ENCODE measurements around the gene UBE3C.

UBE3C gene

GRCh38 chr7:157149317-157149716 lies 10.6 kb downstream of the UBE3C start:
- TF ChIP-seq, protein P1, sequence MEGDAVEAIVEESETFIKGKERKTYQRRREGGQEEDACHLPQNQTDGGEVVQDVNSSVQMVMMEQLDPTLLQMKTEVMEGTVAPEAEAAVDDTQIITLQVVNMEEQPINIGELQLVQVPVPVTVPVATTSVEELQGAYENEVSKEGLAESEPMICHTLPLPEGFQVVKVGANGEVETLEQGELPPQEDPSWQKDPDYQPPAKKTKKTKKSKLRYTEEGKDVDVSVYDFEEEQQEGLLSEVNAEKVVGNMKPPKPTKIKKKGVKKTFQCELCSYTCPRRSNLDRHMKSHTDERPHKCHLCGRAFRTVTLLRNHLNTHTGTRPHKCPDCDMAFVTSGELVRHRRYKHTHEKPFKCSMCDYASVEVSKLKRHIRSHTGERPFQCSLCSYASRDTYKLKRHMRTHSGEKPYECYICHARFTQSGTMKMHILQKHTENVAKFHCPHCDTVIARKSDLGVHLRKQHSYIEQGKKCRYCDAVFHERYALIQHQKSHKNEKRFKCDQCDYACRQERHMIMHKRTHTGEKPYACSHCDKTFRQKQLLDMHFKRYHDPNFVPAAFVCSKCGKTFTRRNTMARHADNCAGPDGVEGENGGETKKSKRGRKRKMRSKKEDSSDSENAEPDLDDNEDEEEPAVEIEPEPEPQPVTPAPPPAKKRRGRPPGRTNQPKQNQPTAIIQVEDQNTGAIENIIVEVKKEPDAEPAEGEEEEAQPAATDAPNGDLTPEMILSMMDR (IDR thresholded peaks at IDR 0.05), result no peak

- TF ChIP-seq, protein P1 (IDR thresholded peaks at IDR 0.05), result no peak
Measured at GRCh38 chr7:157150882-157151281, 12.2 kb downstream of the UBE3C start.

DNA sequence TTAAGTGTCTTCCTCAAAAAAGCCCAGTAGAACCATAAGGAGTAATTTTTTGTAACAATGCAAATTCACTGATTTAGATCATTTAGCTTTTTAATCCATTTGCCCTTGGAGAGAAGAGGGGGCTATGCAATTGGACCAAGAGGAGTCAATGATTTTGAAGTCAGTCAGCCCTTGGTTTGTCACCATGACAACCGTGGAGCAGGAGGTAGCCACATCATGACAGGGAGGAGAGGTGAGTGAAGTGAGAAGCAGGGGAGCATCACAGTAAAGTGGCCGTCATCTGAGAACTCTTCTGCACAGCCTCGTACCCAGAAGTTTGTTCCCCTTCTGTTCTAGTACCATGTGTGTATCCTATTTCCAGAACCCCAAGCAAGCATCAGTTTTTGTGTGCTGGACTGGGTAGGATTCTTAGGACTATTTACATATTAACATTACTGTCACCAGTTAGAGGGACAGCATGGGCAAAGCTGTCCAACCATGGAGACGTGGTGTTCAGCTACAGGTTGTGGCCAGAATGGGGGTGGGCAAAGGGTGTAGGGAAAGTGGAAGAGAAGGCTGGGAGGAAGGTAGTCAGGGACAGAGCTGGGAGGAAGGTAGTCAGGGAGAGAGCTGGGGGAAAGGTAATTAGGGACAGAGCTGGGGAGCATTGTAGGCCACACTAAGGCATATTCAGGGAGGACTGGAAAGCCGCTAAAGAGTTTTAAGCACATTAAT lies 13.1 kb downstream of the UBE3C start:
- TF ChIP-seq, protein P1 (IDR thresholded peaks at IDR 0.05), result no peak

GRCh38 chr7:157152391-157152937 lies 13.7 kb downstream of the UBE3C start:
- TF ChIP-seq, protein P1 (IDR thresholded peaks at IDR 0.05), result no peak

DNA sequence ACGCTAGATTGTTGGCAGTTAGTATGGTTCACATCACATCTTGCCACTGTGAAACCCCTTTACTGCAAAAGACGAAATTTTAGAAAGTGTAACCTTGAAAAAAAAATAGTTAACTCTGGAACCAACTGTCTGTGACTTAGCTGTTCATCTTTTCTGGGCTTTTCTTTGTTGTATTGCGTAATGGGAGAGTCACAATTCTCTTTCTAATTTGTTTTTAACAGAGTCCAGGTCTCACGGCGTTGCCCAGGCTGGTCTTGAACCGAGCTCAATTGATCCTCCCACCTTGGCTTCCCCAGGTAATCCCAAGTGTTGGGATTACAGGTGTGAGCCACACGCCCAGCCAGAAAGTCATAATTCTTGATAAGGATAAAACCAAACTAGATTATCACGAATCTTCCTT lies 14.5 kb downstream of the UBE3C start:
- TF ChIP-seq, protein P1 (IDR thresholded peaks at IDR 0.05), result no peak

DNA sequence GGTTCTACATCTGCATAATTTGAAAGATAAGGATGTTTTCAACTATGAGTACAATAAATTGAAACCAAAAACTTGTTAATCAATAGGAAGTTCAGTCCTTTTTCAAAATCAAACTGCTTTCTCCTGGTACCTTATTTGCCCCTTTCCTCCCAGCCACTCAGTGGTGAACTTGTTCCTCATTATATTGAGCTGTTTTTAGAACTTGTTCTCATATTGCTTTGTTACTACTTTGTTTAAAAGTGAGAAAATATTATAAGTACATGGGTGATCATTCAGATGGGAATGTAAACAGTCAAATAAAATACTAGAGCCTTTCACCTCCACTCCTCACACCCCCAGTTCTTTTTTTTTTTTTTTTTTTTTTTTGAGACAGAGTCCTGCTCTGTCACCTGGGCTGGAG lies 17.2 kb downstream of the UBE3C start:
- TF ChIP-seq, protein P1 (IDR thresholded peaks at IDR 0.05), result no peak

DNA sequence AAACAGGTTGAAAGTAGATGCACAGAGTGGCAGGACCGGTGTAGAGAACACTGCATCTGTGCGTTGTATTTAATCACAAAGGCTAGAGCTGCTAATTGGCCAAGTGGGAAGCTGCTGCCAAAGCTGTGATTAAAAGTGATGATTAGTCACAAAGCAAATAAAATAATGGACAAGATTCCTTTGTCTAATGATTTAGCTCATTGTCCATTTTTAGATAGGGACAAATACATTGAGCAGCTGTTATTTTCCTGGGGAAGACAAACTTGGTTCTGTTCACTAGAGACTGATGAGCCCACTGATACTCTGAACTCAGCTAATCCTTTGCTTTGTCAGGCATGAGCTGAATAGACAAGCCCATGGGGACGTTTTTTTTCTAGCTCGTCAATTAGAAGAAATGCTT lies 19.7 kb downstream of the UBE3C start:
- TF ChIP-seq, protein P1 (IDR thresholded peaks at IDR 0.05), result no peak
